ENCODE results near the gene UTS2B. TPM values are rescaled to one million over a fixed set of nuclear protein-coding genes. Genes with fewer than 3 reads are reported as not detected.

Gene UTS2B
- total and polyA plus RNA-seq, 2 of the 13 experiments (the other 11 are each of a cell fraction or from before 2014, with no cell fraction given), result 0.03 to 0.46 TPM

- TF ChIP-seq ATF3 (CRISPR knock-in tag; IDR thresholded peaks at IDR 0.05) (no peak), MXD1 (CRISPR knock-in tag; IDR thresholded peaks at IDR 0.05) (no peak), SP4 (CRISPR knock-in tag; IDR thresholded peaks at IDR 0.05) (no peak), ZNF557 (CRISPR knock-in tag; IDR thresholded peaks at IDR 0.05) (no peak), ETV5 (CRISPR knock-in tag; IDR thresholded peaks at IDR 0.05; ENCODE audit: borderline replicate concordance) (no peak), ZNF274 (CRISPR knock-in tag; IDR thresholded peaks at IDR 0.05) (no peak), ZNF615 (CRISPR knock-in tag; IDR thresholded peaks at IDR 0.05; ENCODE audit: borderline replicate concordance) (no peak)
Observed at GRCh38 chr3:191268737-191269136, 61.6 kb downstream of the UTS2B start (continued).

GRCh38 chr3:191263850-191264249 lies 66.5 kb downstream of the UTS2B start:
- BruUV-seq (replicated peaks), result no TSS peak
- Histone ChIP-seq H4K20me1 (ENCODE audit: insufficient read depth, low read length) (no peaks in the 10 kb centered on the region), H3K27me3 (ENCODE audit: control insufficient read depth in 1 of 2, insufficient read depth in 2 of 2, low read length in 2 of 2) (no peaks in the 10 kb centered on the region; a peak in 1 of 5 replicates), H3K36me3 (replicated peaks in 1 of 2; ENCODE audit: control insufficient read depth in 1 of 2, insufficient read depth in 2 of 2, low read length in 2 of 2) (no peaks in the 10 kb centered on the region), H2AFZ (ENCODE audit: low read length) (no peak overlapping the region), H3K27ac (ENCODE audit: extremely low read length, insufficient read depth, low read length) (no peak overlapping the region), H3K4me1 (ENCODE audit: insufficient read depth, low read length) (no peaks in the 10 kb centered on the region), H3K4me3 (replicated peaks in 1 of 3; ENCODE audit: insufficient read depth in 1 of 3, low read depth in 2 of 3, low read length in 3 of 3) (no peak overlapping the region), H3K9me3 (ENCODE audit: low read length) (no peaks in the 10 kb centered on the region), H3K79me2 (ENCODE audit: insufficient read depth, low read length) (no peaks in the 10 kb centered on the region), H3K9ac (ENCODE audit: insufficient read depth, low read depth, low read length) (no peak overlapping the region), H3K4me2 (ENCODE audit: low read depth, low read length) (no peak overlapping the region)
- WGBS (ENCODE audit: low lambda C conversion rate), result 25% methylated on average over 3 of the region's 3 CpGs
- ATAC-seq (no peak), DNase-seq (ENCODE audit: low spot score) (no peak), FAIRE-seq (no peak)
- CTCF ChIA-PET (ENCODE audit: low intra/inter-chr PET ratio, low total read pairs), result no interaction called here
- in situ Hi-C loops (cut with HindIII; ENCODE audit: extremely low pct_ligation_motif_present, low pct_unique_long_range_greater_than_20kb), result no loop called here
- intact Hi-C loops (cut with micrococcal nuclease; ENCODE audit: unreplicated experiment), result no loop called here
- TF ChIP-seq SNRNP70 (IDR thresholded peaks at IDR 0.05; ENCODE audit: low read depth, low read length), result no peak
- no peak for TF ChIP-seq U2AF2 (IDR thresholded peaks at IDR 0.05; ENCODE audit: low read depth, low read length)
- TF ChIP-seq ZNF530 (CRISPR knock-in tag; IDR thresholded peaks at IDR 0.05; ENCODE audit: low read depth), result no peak
- TF ChIP-seq ZKSCAN5 (CRISPR knock-in tag; IDR thresholded peaks at IDR 0.05), result no peak
- TF ChIP-seq TBP (CRISPR knock-in tag; IDR thresholded peaks at IDR 0.05), result no peak
- no peak for TF ChIP-seq CENPBD1 (CRISPR knock-in tag; IDR thresholded peaks at IDR 0.05; ENCODE audit: borderline replicate concordance, low read depth)
- TF ChIP-seq CAMTA2 (CRISPR knock-in tag; IDR thresholded peaks at IDR 0.05; ENCODE audit: borderline replicate concordance), result no peak
- no peak for TF ChIP-seq ZBTB1 (CRISPR knock-in tag; IDR thresholded peaks at IDR 0.05; ENCODE audit: borderline replicate concordance)
- TF ChIP-seq MBD4 (IDR thresholded peaks at IDR 0.05; ENCODE audit: borderline replicate concordance, low read length), result no peak
- TF ChIP-seq ZZZ3 (CRISPR knock-in tag; IDR thresholded peaks at IDR 0.05; ENCODE audit: borderline replicate concordance), result no peak
- no peak for TF ChIP-seq RNF219 (CRISPR knock-in tag; IDR thresholded peaks at IDR 0.05)
- TF ChIP-seq CC2D1A (CRISPR knock-in tag; IDR thresholded peaks at IDR 0.05), result no peak
- TF ChIP-seq ZBTB34 (CRISPR knock-in tag; IDR thresholded peaks at IDR 0.05), result no peak
- POLR2A ChIA-PET, result no interaction called here
